GM18868 (cell line): ENCODE data around the gene TIFAB.
A peak's percentile ranks its signal among the peaks of the same experiment; 100 is the strongest.

Experiments used
- ATAC-seq: cut with Tn5 transposase; IDR thresholded peaks from one replicate; pipeline ENCODE4 v1.9.1; 2021; ENCODE audit warnings: mild to moderate bottlenecking, moderate library complexity; ENCODE audit not compliant: unreplicated experiment

The TIFAB gene

GRCh38 chr5:135460246-135461033 is 8.3 kb upstream of the TIFAB start:
- ATAC-seq: no peak

DNA sequence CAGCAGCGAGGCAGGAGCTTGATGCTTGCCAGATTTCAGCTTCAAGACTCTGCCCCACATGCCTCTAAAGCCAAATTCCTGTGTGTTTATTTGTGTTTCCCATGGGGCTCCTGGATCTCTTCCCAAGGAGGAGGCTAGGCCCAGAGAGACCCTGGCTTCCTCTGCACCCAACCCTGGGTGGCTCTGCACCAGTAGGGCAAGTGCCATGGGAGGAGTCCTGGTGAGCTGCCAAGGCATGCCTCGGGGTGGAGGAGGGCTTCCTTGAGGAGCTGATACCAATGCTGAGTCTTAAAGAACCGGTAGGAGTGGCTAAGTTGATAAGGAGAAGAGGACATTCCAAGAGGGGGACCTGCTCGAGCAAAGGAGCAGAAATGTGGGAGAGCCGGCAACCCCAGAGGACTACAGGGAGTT is 6.8 kb upstream of the TIFAB start:
- no peak for ATAC-seq

DNA sequence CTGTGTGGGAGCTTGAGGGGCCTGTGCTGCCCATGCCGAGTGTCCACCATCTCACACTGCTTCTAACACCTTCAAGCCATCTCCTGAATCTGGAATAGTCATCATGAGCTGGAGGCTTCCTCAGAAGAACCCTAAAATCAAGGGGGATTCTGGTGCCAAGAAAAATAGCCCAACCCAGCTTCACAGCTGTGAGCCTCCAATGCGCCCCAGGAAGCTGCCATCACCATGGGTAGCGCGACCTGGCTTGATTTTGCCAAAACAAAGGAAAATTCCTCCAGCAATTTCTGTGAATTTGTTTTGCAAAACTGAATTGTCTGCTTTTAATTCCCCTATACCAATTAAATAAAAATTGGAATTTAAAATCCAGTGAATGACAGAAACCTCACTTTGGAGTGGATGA is 6.2 kb upstream of the TIFAB start:
- ATAC-seq: no peak

- peak; percentile 46 for ATAC-seq
Measured at GRCh38 chr5:135457424-135458071, 5.4 kb upstream of the TIFAB start.

DNA sequence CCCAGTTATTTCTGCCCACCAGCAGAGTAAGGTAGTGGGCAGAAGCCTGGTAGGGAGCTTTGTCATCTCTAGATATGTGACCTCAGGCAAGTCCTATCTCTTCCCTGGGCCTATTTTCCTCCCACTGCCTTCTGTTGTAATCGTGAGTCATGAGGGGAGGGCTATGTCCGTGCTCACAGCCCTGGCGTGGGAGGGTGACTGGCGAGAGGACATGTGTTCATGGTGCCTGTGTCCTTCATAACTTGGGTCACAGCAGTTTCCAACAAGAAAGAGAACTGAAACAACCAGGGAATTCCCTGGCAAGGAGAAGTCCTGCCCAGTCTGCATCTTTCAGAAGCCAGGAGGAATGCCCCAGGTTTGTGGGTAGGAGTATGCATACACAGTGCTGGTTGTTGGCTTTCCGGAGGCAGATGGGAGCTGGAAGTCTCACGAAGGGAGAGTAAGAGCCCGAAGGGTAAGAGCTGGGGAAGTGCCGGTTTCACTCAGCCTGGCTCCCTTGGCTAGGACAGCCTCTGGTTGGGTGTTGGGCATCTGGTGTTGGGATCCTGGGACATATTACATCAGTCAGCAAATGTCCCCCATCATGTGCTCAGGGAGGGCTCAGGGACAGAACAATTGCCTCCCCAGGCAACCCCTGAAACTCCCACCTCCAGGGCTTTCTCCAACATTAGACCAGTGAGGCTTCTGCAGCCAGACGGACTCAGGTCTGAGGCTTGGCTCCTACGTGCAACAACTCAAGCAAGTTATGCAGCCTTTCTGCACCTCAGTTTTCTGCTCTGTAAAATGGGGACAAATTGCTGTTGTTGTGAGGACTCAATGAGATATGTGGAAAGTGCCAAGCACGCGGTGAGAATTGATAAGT is 4.3 kb upstream of the TIFAB start:
- ATAC-seq: peak; percentile 78

- no peak for ATAC-seq
Measured at GRCh38 chr5:135455876-135456237, 3.7 kb upstream of the TIFAB start.

GRCh38 chr5:135454946-135455345 is 2.8 kb upstream of the TIFAB start:
- no peak for ATAC-seq

DNA sequence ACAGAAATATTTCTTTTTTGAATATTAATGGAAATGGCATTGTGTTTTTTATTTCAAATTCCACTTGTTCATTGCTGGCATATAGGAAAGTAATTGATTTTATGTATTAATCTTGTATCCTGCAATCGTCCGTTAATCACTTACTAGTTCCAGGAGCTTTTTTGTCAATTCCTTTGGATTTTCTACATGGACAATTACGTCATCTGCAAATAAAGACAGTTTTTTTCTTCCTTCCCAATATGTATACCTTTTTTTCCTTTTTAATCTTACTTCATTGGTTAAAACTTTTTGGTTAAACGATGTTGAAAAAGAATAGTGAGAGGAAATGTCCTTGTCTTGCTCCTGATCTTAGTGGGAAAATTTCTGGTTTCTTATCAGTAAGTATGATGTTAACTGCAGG is 1.5 kb upstream of the TIFAB start:
- ATAC-seq: no peak

DNA sequence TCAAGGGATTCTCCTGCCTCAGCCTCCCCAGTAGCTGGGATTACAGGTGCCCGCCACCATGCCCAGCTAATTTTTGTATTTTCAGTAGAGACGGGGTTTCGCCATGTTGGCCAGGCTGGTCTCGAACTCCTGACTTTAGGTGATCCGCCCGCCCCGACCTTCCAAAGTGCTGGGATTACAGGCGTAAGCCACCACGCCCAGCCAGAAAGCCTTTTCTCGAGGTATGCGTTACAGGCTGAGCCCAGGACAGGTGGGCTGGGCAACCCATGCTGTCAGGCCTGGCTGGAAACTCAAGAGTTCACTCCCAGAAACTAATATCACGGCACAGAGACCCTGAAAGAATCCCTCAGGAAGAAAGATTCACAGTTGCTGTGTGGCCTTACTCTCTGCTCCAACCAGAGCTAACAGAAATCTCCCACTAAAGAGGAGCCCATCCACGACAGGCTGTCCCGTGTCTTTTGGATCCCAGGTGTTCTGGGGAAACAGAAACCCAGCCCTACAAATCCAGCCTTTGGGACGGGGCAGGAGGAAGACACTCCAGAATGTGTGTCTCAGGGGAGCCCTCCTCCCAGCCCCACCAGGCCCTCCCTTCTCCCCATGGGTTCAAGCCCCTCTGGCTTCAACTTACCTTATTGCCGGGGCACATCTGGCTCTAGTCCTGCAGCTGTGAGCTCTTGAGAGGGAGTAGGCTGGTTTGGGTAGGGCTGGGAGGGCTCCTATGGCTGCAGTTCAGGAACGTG is 400 bp downstream of the TIFAB start:
- no peak for ATAC-seq

DNA sequence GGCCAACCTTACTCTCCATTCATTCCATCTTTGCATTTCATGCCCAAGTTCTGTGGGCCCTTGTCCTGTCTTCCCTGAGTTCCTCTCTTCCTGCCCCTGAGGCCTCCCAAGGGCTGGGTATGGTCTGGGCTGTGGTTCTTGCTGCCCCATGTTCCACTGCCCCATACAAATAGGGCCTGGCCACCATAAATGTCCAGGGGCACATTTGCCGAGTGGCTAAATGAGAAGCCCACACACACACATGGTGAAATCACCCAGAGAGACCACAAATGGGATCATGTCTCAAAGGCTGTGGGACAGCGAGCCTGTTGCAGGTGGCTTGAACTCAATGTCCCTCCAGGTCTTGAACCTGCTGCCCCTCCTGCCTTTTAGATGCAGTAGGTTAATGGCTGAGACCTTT is 1.2 kb downstream of the TIFAB start:
- ATAC-seq: no peak

DNA sequence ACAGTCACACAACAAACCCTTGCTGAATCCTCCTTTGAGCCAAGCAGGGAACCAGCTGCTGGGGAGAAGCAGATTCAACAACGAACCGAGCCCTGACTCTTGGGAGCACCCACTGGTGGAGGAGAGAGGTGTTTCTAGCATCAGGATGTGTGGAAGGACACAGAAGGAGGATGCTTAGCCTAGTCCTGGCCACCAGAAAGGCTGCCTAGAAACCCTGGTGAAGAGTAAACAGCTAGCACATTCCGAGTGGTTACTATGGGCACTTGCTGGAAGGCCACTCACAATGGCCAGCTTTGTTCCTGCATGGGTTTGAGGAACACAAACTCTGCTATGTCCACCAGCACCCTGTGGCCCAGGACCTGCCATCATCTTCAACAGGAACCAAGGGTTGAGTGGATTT is 1.8 kb downstream of the TIFAB start:
- ATAC-seq: no peak

GRCh38 chr5:135449644-135450043 is 2.5 kb downstream of the TIFAB start:
- no peak for ATAC-seq

DNA sequence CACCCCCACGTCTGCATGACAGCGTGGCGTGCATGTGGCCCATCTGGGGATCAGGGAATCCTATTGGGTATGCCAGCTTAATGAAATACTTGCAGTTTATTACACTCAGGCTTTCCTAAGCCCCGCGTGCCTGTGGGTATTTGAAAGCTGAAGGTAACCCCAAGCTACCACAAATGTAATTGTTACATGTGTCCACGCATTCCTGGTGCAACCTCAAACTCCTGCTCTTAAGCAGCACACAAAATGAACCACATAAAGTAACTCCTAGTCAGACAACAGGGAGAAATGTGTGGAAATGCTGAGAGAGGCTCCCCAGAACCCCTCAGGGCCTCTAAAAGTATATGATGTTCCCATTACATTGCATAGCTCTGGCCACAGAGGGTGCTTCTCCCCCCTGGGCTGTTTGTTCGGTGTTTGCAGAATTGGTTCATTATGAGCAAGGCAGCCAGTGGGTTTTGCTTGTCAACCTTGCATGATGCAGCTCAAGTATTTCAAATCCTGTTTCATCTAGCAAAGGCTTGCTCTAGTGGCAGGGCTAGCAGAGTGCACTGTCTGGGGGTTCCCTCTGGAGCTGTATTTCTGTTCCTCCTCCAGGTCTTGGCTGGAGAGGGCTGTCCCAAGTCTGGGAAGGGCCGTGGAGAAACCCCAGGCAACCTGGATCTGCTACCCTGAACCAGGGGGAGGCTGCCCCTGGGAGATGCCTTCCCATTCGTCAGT is 3.2 kb downstream of the TIFAB start:
- peak; percentile 56 for ATAC-seq

DNA sequence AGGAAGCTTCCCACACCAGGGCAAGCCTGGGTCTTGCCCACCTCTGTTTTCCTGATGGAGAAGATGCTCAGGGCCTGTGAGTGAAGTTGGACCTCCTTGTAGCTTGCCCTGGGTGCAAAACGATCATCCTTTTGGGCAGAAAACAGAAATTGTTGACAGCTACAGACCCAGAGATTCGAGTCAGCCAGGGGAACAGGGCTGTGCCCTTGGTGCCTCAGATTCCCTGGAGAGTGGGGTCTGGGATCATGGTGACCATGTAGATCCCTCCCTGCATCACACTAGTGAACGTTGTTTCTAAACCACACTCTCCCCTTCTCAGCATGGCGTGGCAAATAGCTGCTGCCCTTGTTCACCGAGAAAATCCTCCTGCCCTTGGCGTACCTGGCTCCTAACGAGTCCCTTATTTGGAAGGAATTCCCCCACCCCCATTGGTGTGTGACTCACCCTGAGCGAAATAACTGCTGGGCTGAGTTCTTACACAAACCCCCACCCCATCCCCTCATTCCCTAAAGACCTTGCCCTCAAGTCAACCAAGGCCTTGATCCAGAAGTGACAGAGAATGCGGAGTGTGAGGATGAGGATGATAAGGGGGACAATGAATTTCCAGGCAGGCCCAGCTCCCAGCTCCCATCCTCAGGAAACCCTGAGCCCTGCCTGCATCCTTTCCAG is 3.9 kb downstream of the TIFAB start:
- peak; percentile 30 for ATAC-seq

DNA sequence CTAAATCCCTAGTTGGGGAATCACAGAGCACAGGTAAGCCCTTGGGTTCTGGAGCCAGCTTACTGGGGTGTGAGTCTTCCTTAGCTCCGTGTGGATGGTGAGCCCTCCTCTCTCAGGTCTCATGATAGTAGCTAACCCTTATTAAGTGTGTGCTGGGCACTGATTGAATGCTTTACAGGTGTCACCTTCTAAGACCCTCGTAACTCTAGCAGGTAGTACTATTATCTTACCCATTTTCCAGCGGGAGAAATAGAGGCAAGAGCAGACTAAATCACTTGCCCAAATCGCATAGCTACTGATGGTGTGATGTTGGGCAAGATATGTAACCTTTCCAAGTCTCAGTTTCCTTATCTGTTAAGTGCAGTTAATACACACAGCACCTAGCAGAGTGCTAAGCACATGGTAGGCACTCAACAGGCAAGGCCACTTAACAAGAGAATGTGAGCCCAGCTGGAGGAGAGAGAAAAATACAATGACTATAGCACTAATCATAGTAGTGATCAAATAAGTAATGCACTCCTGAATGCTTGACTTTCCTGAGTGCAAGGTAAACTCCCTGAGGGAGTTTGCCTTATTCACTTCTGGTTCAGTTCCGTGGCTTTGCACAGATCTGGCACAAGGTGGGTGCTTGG is 4.7 kb downstream of the TIFAB start, which contains the start of gene DCANP1:
DCANP1 (minus strand) TSS at position 51 of the 632 bp plus-strand sequence. CDS start 240 bp downstream, outside the sequence.
- ATAC-seq: no peak

GRCh38 chr5:135446615-135447014 is 5.5 kb downstream of the TIFAB start:
- ATAC-seq: no peak

DNA sequence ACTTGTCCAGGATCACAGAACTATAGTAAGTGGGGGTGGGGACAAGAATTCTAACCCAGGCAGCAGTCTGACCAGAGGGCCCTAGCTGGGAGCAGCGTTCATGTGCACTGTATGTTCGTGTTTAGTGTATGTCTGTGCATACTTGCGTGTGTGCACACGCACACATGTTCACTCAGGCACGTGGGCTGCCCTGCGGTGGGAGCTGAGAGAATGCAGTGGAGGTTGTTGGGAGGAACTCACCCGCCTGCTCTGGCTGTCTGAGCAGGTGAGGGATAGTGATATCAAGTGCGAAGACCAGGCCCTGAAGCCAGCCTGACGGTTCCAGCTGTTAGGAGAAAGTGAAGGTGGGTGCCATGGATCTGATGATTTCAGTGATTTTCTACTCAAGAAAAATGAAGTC is 5.9 kb downstream of the TIFAB start:
- no peak for ATAC-seq

DNA sequence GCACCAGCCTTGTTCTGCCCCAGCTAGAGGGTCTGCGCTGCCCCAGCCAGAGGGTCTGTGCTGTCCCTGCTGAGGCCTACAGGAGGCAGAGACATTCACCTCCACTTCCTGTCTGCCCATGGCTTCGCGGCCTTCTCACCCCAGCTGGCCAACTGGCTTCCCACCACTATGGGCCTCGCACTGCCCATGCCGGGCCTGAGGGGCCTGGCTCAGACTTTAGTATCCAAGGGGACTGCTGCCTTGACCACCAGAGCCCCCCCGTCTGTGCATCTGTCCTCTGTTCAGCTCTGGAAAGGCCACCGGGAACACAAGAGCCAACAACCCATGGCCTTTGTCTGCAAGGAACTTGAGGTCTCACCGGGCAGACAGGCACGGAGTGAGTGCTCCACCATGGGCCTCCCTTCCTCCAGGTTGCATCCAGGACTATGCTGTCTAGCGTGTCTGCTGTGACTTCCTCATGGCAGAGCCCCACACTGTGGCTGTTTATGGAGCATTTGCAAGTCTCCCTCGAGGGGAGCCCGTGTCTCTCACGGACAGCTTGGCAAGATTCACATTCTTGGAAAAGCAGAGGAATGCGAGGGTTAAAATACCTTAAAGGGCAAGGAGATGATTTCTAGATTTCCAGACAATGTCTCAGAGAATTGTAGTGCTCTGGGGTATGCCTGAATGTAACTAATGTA is 6.7 kb downstream of the TIFAB start:
- ATAC-seq: no peak

DNA sequence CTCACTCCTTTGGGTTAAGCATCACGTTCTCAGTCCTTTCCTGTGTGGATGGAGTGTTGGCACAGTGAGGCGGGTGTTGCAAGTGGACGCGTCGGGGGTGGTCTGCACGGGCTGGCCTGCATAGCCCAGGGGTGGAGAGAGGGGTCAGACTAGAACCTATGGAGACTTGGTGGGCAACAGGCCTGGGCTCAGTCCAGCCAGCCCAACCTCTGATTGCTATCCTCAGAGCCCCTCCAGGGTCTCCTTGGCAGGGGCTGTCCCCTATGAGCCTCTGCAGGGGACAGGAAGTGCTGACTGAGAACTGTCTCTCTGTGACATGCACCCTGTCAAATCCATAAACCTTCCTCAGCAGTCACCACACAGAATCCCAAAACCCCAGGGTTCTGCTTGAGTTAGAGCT is 7.3 kb downstream of the TIFAB start:
- no peak for ATAC-seq
